HFF-Myc (cell line): Measurements from ENCODE around the gene RAD18.

Experiments
- DNase-seq: peaks from one replicate; pipeline ENCODE4 v3.0.0-alpha.2; 2011; ENCODE audit warnings: low read depth; ENCODE audit errors: extremely low read depth
- H3K4me3 ChIP-seq: replicated peaks from 2 replicates; pipeline ENCODE4 v1.5.1; 2011; ENCODE audit warnings: low read depth, mild to moderate bottlenecking, control low read depth, low read length
- CTCF ChIP-seq: IDR thresholded peaks from 2 replicates; pipeline ENCODE4 v1.5.1; 2012; ENCODE audit warnings: mild to moderate bottlenecking, low read depth, low read length, control low read depth; ENCODE audit errors: missing control alignments

RAD18 gene

GRCh38 chr3:8864402-8865350 lies 98.6 kb downstream of the RAD18 start:
- no peak overlapping the region for H3K4me3 ChIP-seq
- DNase-seq = no peak
- TF ChIP-seq CTCF = no peak

- H3K4me3 ChIP-seq = no peak overlapping the region
- no peak for DNase-seq
- no peak for TF ChIP-seq CTCF
Observed at GRCh38 chr3:8863891-8864290, 99.4 kb downstream of the RAD18 start.

DNA sequence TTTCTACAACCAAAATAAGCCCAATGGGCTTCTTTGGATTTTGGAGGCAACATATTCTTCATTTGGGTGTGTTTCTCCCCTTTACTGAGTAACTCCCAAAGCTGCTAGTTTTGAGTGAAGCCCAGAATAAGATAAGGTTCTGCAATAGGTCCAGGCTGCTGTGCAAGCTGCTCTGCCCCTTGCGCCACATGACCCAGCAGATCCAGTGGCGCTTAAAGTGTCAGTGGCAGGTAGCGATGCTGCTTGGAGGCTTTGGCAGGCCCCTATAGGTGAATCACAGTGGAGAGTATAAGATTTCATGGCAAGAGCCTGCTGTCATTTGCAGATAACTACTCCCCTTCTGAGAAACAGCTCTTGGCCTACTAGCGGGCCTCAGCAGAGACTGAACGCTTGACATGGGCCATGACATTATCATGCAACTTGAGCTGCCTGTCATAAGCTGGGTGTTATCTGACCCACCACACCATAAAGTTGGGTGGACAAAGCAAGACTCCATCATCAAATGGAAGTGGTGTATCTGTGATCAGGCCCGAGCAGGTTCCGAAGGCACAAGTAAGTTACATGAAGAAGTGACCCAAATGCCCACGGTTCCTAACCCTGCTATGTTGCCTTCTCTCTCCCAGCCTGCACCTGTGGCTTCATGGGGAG lies 105.4 kb downstream of the RAD18 start:
- TF ChIP-seq CTCF = no peak
- no peak for DNase-seq
- no peak overlapping the region for H3K4me3 ChIP-seq

DNA sequence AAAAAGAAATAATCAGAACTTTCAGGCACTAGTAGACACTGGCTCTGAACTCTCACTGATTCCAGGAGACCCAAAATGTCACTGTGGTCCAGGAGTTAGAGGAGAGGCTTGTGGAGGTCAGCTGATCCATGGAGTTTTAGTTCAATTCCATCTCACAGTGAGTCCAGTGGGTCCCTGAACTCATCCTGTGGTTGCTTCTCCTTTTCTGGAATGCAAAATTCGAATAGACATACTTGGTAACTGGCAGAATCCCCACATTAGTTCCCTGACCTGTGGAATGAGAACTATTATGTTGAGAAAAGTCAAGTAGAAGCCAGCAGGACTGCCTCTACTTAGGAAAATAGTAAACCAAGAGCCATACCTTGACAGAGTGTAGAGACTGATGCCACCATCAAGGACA lies 106.6 kb downstream of the RAD18 start:
- no peak for TF ChIP-seq CTCF
- DNase-seq = no peak
- H3K4me3 ChIP-seq = no peak overlapping the region

DNA sequence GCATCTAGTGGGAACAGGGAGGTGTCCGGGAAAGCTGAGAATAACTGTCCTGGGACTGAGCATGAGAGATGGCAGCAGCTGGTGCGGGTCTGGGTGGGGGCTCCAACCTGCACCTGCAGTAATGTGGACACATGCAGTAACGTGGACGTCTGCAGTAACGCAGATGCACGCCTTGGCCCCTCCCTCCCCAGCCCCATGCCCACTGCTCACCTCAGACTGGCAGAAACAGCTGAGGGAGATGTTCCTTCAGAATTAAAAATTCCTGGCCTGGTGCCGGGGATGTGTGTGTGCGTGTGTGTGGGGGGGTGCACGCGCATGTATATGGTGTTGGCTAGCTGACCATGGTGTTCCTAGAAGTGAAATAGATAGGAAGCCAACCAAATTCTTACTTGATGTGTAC lies 107.2 kb downstream of the RAD18 start:
- no peak for TF ChIP-seq CTCF
- no peak for DNase-seq
- H3K4me3 ChIP-seq = no peak overlapping the region

- no peak for DNase-seq
- no peak for TF ChIP-seq CTCF
- H3K4me3 ChIP-seq = no peak overlapping the region
Observed at GRCh38 chr3:8854656-8855055, 108.6 kb downstream of the RAD18 start.
